Hematopoietic multipotent progenitor cell treated with erythropoietin and hydrocortisone succinate and interleukin-3 and kit ligand, for 6 days (in vitro differentiated cells): Measurements from ENCODE around the gene GPC5.

Experiments used
- DNase-seq: peaks from one replicate; pipeline ENCODE4 v3.0.0-alpha.2; 2015

Gene GPC5

DNA sequence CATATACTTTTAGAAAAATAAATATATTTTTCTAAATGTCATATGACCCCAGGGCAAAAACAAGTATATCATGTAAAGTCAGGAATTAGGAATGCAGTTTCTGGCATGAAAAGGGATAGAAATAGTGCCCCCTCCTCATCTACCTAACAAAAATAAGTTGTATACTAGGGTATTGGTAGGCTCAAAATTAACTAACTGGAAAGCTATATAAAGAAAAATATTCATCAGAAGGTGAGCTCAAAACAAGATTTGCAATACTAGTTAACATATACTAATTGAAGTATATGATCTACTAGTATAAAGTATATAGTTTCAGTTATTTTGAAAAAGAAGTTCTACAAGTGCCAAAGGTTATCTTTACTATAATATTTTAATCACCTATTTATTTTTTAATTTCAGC lies 200.2 kb downstream of the GPC5 start:
- DNase-seq, result no peak

- DNase-seq, result no peak
Measured at GRCh38 chr13:91601273-91601672, 202.9 kb downstream of the GPC5 start.

GRCh38 chr13:91601807-91602206 lies 203.4 kb downstream of the GPC5 start:
- no peak for DNase-seq

DNA sequence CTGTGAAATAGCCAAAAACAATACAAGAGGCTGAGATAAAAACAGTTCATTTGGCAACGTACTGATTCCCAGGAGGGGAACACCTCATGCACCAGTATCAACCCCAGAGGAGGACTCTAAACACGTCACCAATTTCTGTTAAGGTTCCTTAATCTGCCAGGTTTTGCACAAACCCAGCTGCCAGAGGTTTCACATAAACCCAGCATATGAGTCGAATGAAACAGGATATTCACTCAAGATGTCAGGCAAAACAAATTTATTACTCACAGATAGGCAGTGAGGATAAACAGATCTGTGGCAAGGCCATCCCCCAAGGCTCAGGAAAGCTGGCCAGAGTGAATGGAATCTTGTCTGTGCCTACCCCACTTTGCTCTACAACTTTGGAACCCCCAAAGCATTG lies 210.9 kb downstream of the GPC5 start:
- DNase-seq, result no peak

DNA sequence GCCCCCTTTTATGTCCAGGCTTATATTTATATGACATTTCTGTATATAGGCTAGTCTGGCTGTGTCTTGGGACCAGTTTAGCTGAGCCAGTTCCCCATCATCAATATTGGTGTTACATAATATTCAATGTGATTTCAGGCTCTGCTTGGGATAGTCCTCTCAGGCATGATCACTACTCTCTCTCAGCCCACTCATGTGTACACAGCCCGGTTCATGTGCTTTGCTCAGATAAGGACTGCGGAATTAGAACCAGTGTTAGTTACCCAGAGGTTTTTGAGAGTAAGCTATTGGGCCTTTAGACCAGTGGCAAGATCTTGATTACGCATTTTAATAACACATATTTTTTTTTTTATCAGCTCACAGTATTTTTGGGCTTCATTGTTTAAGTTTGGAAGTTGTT lies 219.9 kb downstream of the GPC5 start:
- DNase-seq, result no peak

- no peak for DNase-seq
Measured at GRCh38 chr13:91620670-91621141, 222.3 kb downstream of the GPC5 start.

DNA sequence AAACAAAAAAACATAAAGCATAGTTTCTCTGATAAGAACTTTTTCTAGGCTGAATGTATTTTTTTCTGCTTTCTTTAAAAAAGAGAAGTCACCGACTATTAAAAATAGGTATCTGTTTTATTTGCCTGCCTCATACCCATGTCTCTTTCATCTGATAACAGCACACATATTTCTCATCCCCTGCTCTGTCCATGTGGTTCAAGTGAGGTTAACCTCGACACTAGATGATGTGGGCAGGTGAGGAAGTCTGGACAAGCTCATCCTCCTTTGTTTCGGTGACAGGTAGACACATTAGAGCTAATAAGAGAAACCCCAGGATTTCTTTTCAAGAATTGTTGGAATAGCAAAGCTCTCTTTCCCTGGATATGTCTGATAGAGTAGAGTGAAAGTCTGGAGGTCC lies 222.7 kb downstream of the GPC5 start:
- no peak for DNase-seq

DNA sequence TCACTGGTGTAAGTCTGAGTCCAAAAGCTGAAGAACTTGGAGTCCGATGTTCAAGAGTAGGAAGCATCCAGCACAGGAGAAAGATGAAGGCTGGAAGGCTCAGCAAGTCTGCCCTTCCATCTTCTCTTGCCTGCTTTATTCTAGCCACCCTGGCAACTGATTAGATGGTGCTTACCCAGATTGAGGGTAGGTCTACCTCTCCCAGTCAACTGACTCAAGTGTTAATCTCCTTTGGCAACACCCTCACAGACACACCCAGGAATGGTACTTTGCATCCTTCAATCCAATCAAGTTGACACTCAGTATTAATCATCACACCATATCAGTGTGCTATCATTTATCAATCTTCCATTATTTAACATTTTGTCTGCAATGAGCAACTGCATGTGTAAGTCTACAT lies 223.5 kb downstream of the GPC5 start:
- no peak for DNase-seq

GRCh38 chr13:91622778-91623550 lies 224.5 kb downstream of the GPC5 start:
- no peak for DNase-seq

DNA sequence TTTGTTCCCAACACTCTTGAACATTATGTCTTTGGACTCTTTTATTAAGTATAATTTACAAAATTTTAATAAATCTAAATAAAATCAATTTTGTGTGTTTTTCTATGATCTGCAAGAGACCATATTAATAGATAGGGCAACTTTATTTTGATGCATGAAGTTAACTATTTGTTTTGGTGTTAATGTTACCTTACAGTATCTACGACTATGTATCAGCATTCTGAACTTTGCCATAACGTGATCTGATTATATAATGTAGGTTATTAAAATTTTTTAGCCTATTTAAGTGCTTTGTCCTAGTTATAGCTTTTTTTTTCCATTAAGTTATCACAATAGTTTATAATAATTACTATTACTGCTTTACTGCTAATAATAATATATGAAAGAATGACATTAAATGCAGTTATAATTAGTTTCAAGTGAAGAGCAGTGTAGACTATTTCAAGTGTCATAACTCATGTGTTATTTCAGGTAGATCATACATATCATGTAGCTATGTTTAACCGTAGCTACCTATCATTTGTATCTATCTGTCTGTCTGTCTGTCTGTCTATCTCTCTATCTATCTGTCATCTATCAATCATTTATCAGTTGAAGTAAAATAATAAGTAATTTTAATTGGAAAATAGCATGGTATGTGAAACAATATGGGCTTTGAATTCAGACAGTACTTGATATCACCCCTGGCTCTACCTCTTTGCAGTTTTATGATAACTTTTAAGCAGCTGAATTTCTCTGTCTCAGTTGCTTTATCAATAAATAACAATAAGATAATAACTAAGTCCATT lies 229.7 kb downstream of the GPC5 start:
- DNase-seq, result no peak

DNA sequence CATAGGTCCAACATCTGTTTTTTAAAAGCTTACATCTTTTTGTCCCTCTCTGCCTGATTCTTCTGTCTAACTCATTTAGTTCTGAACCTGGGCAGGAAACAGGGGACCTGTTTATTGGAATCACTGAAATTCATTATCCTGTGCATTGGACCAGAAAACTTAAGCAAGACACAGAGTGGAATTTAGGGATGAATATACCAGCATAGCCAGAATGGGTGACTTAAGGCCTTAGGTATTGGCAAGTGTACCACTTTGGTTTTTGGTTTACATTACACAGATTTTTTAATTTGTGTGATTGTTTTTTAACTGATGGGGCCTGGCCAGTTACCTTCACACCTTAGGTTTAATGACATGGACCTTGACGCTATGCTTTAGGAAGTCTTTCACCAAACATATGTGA lies 232.5 kb downstream of the GPC5 start:
- DNase-seq, result no peak

GRCh38 chr13:91632086-91632485 lies 233.7 kb downstream of the GPC5 start:
- no peak for DNase-seq

DNA sequence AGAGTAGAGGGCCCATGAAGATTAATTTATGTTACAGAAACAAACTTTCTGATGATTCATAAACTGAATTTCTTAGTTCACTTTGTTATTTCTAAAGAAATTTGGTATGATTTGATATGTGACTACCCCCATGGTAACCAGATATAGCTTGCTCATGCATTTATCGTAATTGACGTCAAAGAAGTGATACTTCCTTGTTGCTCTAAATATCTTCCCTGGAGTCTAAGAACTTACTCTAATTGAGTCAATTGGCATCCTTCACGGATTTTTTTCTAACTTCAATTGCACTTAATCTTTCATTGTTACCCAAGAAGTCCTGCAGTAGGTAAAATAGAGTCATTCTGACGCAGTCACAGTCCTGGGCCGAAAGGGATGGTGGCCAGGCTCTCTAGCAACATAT lies 240.9 kb downstream of the GPC5 start:
- no peak for DNase-seq

GRCh38 chr13:91643394-91643793 lies 245.0 kb downstream of the GPC5 start:
- peak; percentile 2 for DNase-seq

DNA sequence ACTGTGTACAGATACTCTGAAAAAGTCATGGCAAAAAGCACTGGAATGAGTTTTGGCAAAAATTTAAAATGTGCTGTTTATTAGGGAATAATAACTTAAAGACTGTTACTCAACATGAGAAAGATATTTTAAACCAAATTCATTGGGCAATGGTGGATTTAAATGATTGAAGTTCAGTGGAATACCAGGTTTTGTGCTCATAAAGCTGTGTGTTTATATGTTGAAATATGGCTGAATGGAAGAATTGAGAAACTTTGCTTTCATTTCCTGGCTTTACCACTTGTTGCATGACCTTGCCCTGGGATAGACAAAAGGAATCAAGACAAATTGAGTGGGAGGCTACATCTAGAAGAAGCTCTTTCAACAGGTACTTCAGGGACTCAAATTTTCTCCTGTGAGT lies 246.4 kb downstream of the GPC5 start:
- DNase-seq, result no peak

- peak; percentile 4 for DNase-seq
Measured at GRCh38 chr13:91647361-91647990, 249.1 kb downstream of the GPC5 start.

DNA sequence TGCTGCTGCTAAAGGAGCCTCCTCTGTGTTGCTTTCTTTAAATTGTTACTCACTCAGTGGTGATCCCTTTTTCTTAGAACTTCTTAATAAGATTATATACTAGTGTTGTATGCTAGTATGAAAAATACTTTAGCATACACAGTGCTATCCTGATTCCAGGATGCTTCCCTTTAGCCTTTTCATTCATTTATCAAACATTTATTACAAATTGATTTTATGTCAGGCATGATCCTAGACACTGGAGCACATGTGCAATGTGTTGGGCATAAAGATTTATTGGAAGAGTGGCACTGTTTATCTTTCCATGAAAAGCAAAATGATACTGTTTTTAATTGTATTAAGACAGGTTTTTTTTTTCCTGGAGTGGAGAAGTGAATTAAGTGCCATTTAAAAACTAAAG lies 249.6 kb downstream of the GPC5 start:
- DNase-seq, result no peak

DNA sequence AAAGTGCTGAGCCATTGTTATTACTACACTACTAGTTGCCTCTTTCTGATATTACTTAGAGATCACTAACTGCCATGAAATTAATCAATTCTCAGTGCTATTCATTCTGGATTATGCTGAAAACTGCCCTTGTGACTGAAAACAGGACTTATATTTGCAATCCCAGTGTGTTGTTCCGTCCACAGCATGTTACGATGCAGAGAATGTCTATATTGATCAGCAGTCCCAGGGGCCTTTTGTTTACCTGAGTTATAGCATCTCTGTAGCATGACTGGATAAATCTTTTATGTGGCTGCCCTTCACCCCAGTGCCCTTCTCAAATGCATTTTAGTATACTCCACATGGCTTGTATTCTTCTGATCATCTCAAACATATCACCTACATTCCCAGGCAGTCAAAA lies 251.0 kb downstream of the GPC5 start:
- DNase-seq, result no peak

DNA sequence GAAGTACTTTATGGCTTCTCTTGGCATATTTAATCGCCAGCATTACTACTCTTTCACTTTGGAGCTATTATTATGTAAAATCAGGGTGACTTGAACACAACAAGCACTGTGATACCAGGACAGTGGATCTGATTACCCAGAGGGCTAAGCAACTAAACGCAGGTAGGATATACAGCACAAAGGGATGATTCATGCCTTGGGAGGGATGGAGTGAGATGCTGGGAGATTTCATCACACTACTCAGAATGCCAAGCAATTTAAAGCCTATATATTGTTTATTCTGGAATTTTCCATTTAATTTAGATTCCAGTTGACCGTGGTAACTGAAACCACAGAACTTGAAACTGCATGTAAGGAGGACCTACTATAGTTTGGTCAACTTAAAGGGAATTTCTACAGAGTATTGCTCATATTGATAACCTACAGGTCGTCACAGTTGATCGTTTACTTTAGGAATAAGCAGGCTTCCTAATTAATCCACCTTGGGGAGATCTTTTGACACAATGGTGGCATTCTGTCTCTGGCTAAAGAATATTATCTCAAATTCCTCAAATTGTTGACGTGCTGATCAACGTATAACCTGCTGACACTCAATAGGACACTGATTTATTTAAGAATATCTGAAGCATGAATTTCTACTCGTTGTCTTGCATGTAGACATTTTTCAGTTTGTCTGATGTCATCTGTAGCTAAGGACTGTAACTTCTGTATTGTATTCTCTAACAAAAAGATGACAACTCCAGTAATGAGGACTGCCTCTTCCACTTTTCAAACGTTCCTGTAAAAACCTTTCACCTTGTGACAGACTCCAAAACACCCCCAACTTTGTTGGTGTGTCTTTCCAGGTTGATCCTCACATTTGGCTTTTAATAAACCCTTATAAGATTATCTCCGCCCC lies 254.2 kb downstream of the GPC5 start:
- no peak for DNase-seq

DNA sequence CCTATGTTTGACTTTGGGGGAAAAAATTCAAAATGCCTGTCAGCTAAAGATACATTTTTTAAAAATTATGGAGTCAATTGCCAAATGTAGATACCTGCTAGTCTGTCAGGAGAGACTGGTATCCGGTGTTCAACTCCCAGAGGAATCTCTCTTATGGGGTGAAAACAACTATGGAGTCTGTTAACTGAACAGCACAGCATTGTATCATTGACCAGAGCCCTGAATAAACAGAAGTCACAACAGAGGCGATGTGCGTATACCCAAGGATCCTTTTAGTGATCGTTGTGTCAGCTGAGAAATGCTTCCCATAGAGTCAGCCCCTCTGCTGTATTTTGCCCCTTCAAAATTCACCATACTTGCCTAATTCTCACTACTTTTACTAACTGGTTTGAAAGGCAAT lies 257.3 kb downstream of the GPC5 start:
- DNase-seq, result no peak

DNA sequence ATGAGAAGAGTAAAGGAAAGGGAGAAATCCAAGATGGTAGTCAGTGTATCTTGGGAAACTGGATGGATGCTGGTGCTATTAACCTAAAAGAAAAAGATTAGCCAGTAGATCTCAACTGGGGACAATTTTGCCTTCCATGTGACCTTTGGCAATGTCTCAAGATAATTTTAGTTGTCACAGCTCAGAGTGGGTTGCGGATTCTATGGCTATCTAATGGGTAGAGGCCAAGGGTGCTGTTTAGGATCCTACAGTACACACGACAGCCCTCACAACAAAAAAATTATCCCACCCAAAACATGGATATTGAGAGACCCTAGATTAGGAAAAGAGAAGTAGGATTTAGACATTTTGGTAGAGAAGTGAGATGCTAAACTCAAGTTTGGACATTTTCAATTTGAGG lies 258.9 kb downstream of the GPC5 start:
- DNase-seq, result no peak

- no peak for DNase-seq
Measured at GRCh38 chr13:91659256-91660075, 261.0 kb downstream of the GPC5 start.
